Left lung (tissue), 10 donors: ENCODE data around the gene ANKRD12. TPM values are rescaled to one million over a fixed set of nuclear protein-coding genes. Genes with fewer than 3 reads are reported as not detected.

Experiments used
- ATAC-seq: fragments of 200-7000 bp; cut with Tn5 transposase; one replicate; pipeline ENCODE4 v1.9.1; 2020; ENCODE audit warnings: moderate library complexity
- DNase-seq, 4 donors: peaks; one replicate each; pipeline ENCODE4 v3.0.0-alpha.2; 2013 to 2020
- H3K27ac ChIP-seq, 2 donors: fragments of 200-600 bp; sonication (generic) in 1 of 2; one replicate each; pipeline versions ENCODE4 v1.5.0 to v1.8.0; 2020 to 2021
- H3K27me3 ChIP-seq, 2 donors: fragments of 200-600 bp; sonication (generic) in 1 of 2; one replicate each; pipeline versions ENCODE4 v1.5.0 to v1.8.0; 2020 to 2021
- H3K36me3 ChIP-seq, 2 donors: fragments of 200-600 bp; sonication (generic) in 1 of 2; one replicate each; pipeline versions ENCODE4 v1.5.0 to v1.8.0; 2020 to 2021
- H3K4me1 ChIP-seq, 2 donors: fragments of 200-600 bp; one replicate each; pipeline ENCODE4 v1.8.0; 2021
- H3K4me3 ChIP-seq, 2 donors: fragments of 200-600 bp; sonication (generic) in 1 of 2; one replicate each; pipeline versions ENCODE4 v1.5.0 to v1.8.0; 2020 to 2021; ENCODE audit warnings: mild to moderate bottlenecking in 1 of 2
- H3K9me3 ChIP-seq, 2 donors: fragments of 200-600 bp; sonication (generic) in 1 of 2; one replicate each; pipeline versions ENCODE4 v1.5.0 to v1.8.0; 2020 to 2021
- CTCF ChIP-seq, 2 donors: fragments of 200-600 bp; sonication (generic) in 1 of 2; IDR thresholded peaks; one replicate each; pipeline versions ENCODE4 v1.5.0 to v1.8.0; 2021; ENCODE audit warnings: antibody characterized with exemption in 2 of 2
- intact Hi-C, 2 donors: fragments of 100-400 bp; cut with DNase I; formaldehyde crosslinking; loops; one replicate each; pipeline versions ENCODE4 v1.11.2 to v1.14.2; 2022
- polyA plus RNA-seq, 6 donors: library from polyadenylated mRNA; unstranded; fragments of 120-200 nt; gene quantifications; one replicate each; pipeline ENCODE4 v1.2.1, GENCODE V29; 2013; ENCODE audit not compliant: insufficient read length in 6 of 6
- total RNA-seq, 2 donors: library from RNA; stranded (reverse); fragmentation: NEBNext Ultra II Directional; extraction: Animal tissue kit (Norgen Biotek cat#: 25700); gene quantifications; one replicate each; pipeline ENCODE4 v1.2.1, GENCODE V29; 2021
- donor health status: DM: no; HTN: yes; CAD: no.
- donor health status: DM: no; HTN: no; CAD: no.

Gene ANKRD12
- total and polyA plus RNA-seq, 8 donors = 20.0 to 64.3 (median 31.4) TPM

DNA sequence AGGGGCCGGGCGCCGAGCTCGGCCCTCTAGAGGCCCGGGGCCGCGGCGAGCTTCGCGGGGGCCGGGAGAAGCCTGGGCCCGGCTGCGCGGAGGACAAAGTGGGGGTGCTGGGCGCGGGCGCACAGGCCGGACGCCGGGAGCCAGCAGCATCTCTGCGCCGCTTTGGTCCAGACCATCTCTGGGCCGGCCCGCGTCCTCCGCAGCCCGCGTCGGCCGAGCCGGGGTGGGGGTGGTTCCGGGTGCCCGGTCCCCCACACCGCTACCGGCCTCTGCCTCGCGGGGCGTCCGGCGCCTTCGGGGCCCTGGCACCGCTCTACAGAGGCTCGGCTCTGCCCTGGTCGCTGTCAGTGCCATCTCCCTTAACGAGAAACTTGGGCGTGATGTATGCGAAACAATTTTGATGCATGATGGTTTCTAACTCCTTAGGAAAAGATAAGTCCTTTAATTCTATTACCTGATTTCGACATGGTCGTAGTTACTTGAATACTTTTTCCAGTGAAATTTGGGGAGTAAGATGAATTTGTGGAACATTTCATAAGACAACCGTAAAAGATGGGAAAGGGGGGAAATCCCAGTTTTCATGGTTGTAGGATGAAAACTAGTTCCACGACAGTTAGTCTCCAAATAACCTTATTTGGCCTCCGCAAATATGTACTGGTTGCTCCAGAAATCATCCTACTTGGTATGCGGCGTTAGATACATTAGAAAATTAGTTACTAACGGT lies 198.6 kb downstream of the ANKRD12 start:
- Histone ChIP-seq H3K9me3 (no peaks in the 10 kb centered on the region), H3K27ac (peak overlapping the region; percentile 79 to 85), H3K4me3 (peak overlapping the region; percentile 85 to 92), H3K27me3 (no peaks in the 10 kb centered on the region), H3K36me3 (no peaks in the 10 kb centered on the region), H3K4me1 (peaks cover 4 to 18% of the 10 kb centered on the region in 2 donors)
- ATAC-seq (peak; percentile 57), DNase-seq (peak in 2 of 4 donors; percentile 47 to 89)
- intact Hi-C loops = no loop called here
- peak; percentile 7 to 41 for TF ChIP-seq CTCF (IDR thresholded peaks at IDR 0.05)

Other genes with a start within 250 kb of the ANKRD12 start
- gene NDUFV2, start 34.1 kb upstream of the ANKRD12 start, total RNA-seq = 100 to 1,000 TPM; 108 to 138 TPM
- gene NDUFV2, start 34.1 kb upstream of the ANKRD12 start, polyA plus RNA-seq = 100 to 1,000 TPM in 1 of 6 donors, 10 to 100 TPM in 5; 69.1 to 109 (median 90.3) TPM
- 10 to 100 TPM; 32.2 to 43.0 TPM for gene TWSG1, start 198.0 kb downstream of the ANKRD12 start, total RNA-seq
- 10 to 100 TPM; 60.8 to 78.9 (median 73.9) TPM for gene TWSG1, start 198.0 kb downstream of the ANKRD12 start, polyA plus RNA-seq